ENCODE data around the gene SLC8A3.

DNA sequence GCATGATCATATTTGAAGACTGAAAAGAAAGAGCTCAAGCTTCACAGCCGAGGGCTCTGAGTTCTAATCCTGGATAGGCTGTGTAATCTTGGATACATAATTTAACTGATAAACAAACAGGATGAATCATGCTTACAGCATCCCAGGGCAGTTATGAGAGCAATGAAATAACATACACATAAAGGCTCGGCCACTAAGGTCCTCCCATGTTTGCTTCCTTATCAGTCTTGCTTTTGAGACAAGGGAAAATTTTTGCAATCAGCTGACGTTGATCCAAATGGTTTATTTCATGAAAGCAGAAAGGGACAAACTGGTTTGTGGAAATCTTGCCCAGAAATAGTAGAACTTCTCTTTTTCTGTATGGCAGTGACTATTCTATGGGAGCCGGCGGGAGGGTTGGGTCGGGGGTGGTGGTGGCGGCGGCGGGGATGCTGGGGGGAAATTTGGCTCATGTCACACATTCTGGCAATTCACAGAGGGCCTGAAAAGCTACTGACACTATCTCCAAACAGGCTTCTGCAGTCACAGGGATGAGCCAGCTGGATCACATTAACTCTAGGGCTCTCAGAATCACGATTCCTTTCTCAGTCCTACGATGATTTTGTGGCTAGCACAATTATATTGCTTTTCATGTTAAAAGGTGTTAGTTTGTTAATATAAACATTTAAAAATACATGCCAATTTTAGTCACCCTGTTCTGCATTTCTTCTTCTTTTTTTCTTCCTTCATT lies 124.5 kb downstream of the SLC8A3 start:
- TF ChIP-seq, protein P1, sequence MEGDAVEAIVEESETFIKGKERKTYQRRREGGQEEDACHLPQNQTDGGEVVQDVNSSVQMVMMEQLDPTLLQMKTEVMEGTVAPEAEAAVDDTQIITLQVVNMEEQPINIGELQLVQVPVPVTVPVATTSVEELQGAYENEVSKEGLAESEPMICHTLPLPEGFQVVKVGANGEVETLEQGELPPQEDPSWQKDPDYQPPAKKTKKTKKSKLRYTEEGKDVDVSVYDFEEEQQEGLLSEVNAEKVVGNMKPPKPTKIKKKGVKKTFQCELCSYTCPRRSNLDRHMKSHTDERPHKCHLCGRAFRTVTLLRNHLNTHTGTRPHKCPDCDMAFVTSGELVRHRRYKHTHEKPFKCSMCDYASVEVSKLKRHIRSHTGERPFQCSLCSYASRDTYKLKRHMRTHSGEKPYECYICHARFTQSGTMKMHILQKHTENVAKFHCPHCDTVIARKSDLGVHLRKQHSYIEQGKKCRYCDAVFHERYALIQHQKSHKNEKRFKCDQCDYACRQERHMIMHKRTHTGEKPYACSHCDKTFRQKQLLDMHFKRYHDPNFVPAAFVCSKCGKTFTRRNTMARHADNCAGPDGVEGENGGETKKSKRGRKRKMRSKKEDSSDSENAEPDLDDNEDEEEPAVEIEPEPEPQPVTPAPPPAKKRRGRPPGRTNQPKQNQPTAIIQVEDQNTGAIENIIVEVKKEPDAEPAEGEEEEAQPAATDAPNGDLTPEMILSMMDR (IDR thresholded peaks at IDR 0.05) = no peak
- TF ChIP-seq, protein P2, sequence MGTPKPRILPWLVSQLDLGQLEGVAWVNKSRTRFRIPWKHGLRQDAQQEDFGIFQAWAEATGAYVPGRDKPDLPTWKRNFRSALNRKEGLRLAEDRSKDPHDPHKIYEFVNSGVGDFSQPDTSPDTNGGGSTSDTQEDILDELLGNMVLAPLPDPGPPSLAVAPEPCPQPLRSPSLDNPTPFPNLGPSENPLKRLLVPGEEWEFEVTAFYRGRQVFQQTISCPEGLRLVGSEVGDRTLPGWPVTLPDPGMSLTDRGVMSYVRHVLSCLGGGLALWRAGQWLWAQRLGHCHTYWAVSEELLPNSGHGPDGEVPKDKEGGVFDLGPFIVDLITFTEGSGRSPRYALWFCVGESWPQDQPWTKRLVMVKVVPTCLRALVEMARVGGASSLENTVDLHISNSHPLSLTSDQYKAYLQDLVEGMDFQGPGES (IDR thresholded peaks at IDR 0.05; ENCODE audit: low read depth, low read length) = no peak
- no peak for TF ChIP-seq RXRA (IDR thresholded peaks at IDR 0.05; ENCODE audit: borderline replicate concordance, low read depth)
- TF ChIP-seq, protein P3, sequence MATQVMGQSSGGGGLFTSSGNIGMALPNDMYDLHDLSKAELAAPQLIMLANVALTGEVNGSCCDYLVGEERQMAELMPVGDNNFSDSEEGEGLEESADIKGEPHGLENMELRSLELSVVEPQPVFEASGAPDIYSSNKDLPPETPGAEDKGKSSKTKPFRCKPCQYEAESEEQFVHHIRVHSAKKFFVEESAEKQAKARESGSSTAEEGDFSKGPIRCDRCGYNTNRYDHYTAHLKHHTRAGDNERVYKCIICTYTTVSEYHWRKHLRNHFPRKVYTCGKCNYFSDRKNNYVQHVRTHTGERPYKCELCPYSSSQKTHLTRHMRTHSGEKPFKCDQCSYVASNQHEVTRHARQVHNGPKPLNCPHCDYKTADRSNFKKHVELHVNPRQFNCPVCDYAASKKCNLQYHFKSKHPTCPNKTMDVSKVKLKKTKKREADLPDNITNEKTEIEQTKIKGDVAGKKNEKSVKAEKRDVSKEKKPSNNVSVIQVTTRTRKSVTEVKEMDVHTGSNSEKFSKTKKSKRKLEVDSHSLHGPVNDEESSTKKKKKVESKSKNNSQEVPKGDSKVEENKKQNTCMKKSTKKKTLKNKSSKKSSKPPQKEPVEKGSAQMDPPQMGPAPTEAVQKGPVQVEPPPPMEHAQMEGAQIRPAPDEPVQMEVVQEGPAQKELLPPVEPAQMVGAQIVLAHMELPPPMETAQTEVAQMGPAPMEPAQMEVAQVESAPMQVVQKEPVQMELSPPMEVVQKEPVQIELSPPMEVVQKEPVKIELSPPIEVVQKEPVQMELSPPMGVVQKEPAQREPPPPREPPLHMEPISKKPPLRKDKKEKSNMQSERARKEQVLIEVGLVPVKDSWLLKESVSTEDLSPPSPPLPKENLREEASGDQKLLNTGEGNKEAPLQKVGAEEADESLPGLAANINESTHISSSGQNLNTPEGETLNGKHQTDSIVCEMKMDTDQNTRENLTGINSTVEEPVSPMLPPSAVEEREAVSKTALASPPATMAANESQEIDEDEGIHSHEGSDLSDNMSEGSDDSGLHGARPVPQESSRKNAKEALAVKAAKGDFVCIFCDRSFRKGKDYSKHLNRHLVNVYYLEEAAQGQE (IDR thresholded peaks at IDR 0.05; ENCODE audit: low read depth, low read length) = no peak

All from SK-N-SH (cell line).